NCI-H187 (cell line): ENCODE data around the gene PRKD2.

ENCODE experiments used
- DNase-seq, 2 experiments: peaks; one replicate each; lab custom pipeline; 2025; lab: John Stamatoyannopoulos, UW

The PRKD2 gene

DNA sequence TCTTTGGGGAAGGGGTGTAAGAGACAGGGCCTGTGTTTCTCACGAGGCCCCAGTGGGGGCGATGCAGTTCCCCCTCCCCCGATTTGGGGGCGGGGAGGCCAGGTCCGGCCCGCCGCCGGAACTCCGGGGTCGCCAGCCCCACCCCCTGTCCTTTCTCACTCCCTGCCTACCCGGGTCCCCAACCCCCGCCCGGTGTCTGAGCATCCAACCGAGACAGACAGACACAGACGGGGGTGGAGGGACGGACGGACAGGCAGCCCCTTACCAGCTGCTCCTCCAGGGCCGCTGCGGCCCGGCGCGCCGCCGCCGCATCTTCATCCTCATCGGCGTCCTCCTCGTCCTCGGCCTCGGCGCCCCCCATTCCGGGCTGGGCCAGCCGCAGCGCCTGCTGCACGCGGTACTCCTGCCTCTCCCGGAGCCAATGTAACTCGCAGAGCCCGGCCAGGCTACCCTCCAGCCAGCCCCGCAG is 56.3 kb downstream of the PRKD2 start:
- DNase-seq: no peak

DNA sequence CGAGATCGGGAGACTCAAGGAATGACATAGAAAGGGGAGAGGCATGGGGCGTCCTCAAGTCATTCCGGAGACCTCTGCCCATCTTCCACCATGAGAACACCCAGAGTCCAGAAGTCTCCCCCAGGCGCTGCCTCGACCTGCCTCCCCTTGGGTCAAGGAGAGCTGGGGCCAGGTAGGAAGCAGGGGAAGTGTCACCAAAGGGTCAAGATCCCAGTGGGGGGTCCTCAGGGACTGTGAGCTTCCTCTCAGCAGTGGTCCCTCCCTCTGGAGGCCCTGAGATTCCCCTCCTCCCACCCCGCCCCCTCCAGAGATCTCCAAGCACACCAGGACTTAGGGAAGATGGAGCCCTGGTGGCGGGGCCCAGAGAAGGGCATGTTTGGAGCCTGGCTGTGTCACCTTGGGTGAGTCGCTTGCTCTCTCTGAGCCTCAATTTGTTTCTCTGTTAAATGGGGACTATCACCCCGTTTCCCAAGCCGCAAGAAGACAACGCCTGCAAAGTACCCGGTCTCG is 56.9 kb downstream of the PRKD2 start:
- no peak for DNase-seq

- DNase-seq: no peak
Measured at GRCh38 chr19:46659151-46660007, 57.5 kb downstream of the PRKD2 start.

DNA sequence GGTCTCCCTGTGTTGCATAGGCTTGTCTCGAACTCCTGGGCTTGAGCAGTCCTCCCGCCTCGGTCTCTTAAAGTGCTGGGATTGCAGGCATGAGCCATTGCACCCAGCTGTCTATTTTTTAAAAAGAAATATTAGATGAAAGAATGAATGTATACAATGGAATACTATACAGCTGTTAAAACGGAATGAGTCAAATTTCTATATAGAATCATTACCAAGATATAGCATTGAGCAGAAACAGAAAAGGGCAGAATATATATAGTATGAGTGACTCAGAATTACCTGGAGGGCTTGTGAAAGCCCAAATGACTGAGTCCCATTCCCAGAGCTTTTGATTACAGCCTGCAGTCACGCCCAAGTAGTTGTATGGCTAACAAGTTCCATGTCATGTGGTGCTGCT is 60.4 kb downstream of the PRKD2 start:
- DNase-seq: no peak

DNA sequence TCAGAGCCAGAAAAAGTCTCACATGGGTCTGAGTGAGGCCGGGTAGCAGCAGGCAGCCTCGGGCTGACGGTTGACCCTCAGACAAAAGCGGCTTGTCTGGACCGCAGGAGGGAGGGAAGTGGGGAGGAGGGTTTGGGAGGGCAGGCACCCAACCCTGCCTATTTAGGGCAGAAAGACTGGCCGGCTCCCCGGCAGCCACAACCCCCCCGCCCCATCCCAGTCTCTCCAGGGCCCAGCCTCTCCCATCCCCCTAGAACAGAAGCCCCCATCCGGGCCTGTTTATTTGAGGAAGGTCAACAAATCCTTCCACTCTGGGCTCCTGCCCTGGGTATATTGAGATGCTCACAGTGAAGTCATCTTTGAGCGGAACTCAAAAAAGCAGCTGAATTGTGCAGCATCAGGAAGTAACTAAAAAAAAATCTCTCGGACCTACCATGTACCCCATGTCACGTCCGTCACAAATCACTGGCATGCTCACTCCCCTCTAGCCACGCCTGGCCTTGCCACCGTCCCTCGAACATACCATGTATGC is 62.2 kb downstream of the PRKD2 start:
- DNase-seq: no peak

- no peak for DNase-seq
Measured at GRCh38 chr19:46650445-46650844, 66.5 kb downstream of the PRKD2 start.

DNA sequence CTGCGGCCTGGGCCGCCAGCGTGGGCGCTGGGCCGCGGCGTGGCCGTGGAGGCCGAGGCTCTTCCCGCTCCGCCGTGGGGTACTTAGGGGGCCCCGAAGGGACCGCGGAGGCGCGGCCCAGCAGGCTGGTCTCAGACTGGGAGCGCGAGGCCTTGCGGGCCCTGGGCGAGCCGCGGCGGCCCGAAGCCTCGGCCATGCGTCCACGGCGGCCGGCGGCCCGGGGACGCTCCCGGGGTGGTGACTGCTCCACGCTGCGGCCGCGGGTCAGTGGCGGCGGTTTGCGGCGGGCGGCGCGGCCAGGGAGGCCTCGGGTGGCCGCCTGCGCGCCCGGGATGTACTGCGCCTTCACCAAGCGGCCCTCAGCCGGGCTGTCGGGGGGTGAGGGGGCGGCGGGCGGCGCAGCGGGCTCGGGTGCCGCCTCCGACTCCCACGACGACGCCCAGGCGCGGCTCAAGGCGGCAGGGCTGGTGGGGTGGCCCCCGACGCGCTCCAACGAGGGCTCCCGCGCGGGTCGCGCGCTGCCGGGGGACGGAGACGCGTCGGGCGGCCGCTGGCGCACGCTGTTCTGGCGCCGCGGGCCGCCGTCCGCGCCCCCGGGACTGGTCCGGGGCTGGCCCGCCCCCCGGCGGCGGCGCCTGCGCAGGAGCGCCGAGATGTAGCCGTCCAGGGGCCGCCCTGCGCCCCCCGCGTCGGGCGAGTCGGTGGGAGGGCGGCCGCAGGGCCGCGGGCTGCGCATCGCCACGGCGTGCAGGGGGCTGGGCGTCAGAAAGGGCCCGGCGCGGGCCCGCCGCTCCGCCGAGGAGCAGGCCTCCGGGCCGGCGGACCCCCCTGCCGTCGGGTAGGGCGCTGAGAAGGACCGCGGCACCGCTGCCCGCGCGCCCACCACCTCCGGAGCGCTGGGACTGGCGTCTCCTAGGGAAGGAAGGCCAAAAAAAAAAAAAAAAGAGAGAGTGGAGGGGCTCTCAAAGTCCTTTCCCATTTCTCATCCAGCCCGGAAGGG is 67.7 kb downstream of the PRKD2 start:
- DNase-seq: no peak

- DNase-seq: no peak
Measured at GRCh38 chr19:46648060-46648960, 68.6 kb downstream of the PRKD2 start.

DNA sequence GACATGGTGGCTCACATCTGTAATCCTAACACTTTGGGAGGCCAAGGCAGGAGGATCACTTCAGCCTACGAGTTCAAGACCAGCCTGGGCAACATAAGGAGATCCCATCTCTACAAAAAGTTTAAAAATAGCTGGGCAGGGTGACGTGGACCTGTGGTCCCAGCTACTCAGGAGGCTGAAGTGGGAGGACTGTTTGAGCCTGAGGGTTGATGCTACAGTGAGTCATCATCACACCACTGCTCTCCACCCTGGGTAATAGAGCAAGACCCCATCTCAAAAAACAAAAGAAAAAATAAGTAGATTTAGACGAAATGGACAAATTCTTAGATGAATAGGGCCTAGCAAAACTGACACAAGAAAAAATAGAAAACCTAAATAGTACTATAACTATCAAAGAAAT is 70.5 kb downstream of the PRKD2 start:
- no peak for DNase-seq

GRCh38 chr19:46644720-46645119 is 72.2 kb downstream of the PRKD2 start:
- no peak for DNase-seq

DNA sequence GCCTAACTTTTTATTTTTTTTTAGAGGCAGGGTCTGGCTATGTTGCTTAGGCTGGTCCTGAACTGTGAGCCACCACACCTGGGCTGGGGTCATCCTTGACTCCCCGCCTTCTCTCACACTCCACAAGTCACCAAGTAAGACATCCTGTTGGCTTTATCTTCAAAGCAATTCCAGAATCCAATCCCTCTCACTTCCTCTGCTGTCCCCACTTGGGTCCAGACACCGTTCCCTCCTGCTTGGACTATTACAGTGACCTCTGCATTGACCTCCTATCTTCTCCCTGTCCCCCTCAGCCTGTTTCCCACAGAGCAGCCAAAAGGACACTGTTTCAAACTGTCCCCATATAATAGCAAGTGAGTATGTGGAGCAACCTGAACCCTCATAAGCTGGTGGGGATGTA is 76.3 kb downstream of the PRKD2 start:
- no peak for DNase-seq

DNA sequence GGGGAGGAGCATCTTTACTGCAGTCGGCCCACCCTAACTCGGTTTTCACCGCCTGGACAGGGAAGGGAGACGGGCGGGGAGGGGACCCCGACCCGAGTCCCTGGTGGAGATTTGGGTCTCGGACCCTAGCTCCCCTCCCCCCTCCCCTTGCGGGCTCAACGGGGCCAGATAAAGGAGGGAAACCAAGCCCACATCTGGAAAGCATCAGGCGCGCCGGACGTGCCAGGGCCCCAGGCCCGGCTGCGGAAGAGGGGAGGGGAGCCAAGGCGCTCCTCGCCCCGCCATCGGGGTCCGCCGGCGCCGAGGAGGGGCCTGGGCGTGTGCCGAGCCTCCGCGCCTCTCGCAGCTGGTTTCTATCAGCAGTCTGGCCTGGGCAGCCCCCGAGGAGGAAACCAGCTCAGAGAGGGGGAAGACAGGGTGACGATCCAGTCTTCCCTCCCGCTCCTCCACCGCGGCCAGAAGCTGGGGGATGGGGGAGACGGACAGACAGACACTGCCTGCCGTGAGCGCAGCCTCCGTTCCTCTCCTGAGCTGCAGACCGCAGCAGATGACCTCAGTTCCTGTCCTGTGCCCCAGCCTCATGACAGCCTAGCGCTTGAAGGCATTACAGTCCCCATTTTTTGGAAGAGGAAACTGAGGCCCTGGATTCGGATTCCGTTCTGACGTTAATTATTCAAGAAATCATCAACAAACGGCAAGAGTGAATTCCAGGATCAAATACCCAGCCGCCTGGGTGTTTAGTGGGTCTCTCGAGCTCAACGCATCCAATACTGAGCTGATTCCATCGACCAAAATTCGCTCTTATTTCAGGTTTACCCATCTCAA is 77.3 kb downstream of the PRKD2 start:
- DNase-seq: no peak

- no peak for DNase-seq
Measured at GRCh38 chr19:46637224-46637623, 79.7 kb downstream of the PRKD2 start.

DNA sequence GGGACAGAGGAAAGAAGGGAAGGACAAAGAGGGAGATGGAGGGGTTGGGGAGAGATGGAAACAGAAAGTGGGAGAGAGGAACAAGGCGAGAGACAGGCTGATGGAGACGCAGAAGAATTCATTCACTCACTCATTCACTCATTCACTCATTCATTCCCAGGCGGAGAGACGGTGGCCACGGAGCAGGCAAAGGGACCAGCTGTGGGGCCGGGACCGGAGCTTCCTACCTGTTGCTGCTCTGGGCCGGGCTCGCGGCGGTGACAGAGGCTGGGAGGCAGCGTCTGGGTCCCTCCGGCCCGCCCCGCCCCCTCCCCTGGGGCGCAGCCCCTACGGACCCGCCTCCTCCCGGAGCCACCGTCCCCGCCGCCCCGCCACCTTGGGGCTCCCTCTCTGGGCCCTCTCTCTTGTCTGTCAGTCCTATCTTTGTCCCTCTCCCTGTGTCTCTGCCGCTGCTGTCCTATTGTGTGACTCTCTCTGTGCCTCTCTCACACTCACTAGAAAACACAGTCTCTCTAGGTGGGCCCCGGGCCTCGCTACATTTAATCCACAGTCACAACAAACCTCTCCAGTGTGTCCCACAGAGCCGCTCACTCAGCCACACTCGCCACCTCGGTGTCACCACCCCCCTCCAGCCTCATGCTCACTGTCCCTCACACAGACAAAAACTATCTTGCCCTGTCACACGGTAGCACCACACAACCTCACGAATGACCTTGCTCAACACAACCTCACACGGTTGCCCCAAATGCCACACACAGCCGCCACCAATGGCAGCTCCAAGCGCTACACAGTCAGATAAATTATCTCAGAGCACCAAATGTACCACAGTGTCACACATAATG is 80.8 kb downstream of the PRKD2 start, which contains the start of gene GNG8:
GNG8 (minus strand) TSS at position 283 of the 842 bp plus-strand sequence. CDS start 1,520 bp downstream, outside the sequence.
- no peak for DNase-seq

DNA sequence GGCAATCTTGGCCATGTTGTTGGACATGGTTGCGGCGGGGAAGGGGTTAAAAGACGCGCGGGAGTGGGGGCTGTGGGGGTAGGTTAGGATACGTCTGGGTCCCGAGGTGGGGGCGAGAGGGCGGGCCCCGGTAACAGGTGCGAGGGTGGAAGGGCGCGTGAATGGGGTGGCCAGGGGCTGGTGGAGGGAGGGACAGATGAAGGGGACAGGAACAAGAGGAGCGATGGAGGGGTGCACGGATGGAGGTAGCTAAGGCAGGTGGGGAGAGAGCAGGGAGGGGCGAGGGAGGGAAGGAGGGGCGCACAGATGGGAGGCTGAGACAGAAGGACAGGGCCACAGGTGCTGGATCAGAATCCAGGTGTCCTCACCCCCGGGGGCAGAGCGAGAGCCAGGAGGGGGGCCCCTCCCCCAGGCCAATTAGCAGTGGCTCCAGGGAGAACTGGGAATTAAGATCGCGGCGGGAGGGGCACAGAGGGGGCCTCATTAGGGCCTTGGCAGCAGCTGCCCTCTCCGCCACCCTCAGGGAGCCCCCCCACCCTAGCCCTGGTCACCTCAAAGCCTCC is 82.2 kb downstream of the PRKD2 start:
- no peak for DNase-seq

GRCh38 chr19:46634045-46634655 is 82.8 kb downstream of the PRKD2 start:
- peak; percentile 75 to 85 for DNase-seq

DNA sequence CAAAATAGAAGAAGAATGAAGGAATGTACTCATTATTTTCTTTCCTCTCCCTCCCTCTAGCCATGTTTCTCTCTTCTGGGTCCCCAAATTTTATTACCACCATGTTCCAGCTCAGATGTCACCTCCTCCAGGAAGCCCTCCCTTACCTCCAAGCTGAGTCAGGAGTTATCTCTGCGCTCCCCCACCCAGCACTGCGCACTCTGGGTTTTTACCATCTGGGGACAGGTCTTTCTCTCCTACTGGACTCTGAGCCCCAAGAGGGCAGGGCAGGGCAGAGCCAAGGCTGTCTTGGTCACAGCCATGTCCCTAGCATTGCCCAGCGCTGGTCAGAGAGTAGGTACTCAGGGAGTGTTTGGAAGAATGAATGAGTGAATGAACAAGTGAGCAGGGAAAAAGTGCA is 83.8 kb downstream of the PRKD2 start:
- DNase-seq: no peak

GRCh38 chr19:46631481-46631880 is 85.4 kb downstream of the PRKD2 start:
- DNase-seq: no peak
